Measurements from ENCODE around the gene UBR1.

- TF ChIP-seq CTCF (IDR thresholded peaks at IDR 0.05) (no peak), POLR2A (IDR thresholded peaks at IDR 0.05) (no peak)
These were observed 19.3 kb downstream of the UBR1 start for GRCh38 chr15:43086551-43086950.
